ENCODE data around the gene TNIK. TPM values are rescaled to one million over a fixed set of nuclear protein-coding genes. Genes with fewer than 3 reads are reported as not detected.

The TNIK gene
- total and polyA plus RNA-seq, 10 of the 15 experiments (the other 5 are each of a cell fraction or from before 2014, with no cell fraction given), result 13.9 to 74.3 (median 48.2) TPM

DNA sequence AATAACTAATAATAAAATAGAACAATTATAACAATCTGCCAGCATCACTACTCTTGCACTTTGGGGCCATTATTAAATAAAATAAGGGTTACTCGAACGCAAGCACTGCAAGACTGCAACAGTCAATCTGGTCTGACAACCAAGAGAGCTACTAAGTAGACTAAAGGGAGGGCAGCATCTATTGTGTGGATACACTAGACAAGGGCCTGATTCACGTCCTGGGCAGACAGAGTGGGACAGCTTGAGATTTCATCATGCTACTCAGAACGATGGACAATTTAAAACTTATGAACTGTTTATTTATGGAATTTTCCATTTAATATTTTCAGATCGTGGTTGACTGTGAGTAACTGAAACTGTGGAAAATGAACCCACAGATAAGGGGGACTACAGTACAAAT lies 39.5 kb downstream of the TNIK start:
- H3K4me2 ChIP-seq (ENCODE audit: control insufficient read depth, insufficient read depth), result no peak overlapping the region
- intact Hi-C loops (cut with micrococcal nuclease; ENCODE audit: unreplicated experiment), result no loop called here
- in situ Hi-C loops (cut with MboI), result no loop called here
- BruUV-seq (replicated peaks), result no TSS peak
- FAIRE-seq (no peak), ATAC-seq (peak; percentile 55), DNase-seq (ENCODE audit: low read depth, low spot score) (no peak)
- 63% methylated on average over 5 of the region's 5 CpGs for WGBS (ENCODE audit: insufficient coverage, insufficient replicate concordance, low lambda C conversion rate, missing lambda C conversion rate)
- ChIA-PET POLR2A (interaction anchor here (1.2 to 1.7 kb wide), 5 partner anchors 8 to 92 kb away, joined by 3 to 9 read pairs (median 4); no protein-coding TSS in a partner anchor), CTCF (interaction anchor here (1.1 to 1.7 kb wide), 3 partner anchors 9 to 35 kb away, joined by 3 to 6 read pairs (median 3); no protein-coding TSS in a partner anchor), RAD21 (ENCODE audit: unreplicated experiment) (interaction anchor here (1.0 to 2.8 kb wide), 5 partner anchors 9 to 73 kb away, joined by 3 to 9 read pairs (median 5); no protein-coding TSS in a partner anchor), SMC1A (ENCODE audit: uncharacterized antibody, unreplicated experiment) (interaction anchor here (1.0 to 3.1 kb wide), 6 partner anchors 9 to 72 kb away, joined by 3 to 17 read pairs (median 6); no protein-coding TSS in a partner anchor)
- no peak overlapping the region for H3K9ac ChIP-seq (ENCODE audit: control insufficient read depth, insufficient read depth, low read length)
- H3K36me3 ChIP-seq (ENCODE audit: control insufficient read depth in 2 of 2, insufficient read depth in 2 of 2, low read length in 1 of 2), result peaks cover 0 to 8% of the 10 kb centered on the region in 2 experiments; a peak in 3 of 4 replicates
- H3K79me2 ChIP-seq (ENCODE audit: control insufficient read depth, insufficient read depth, low read length), result peaks cover 80% of the 10 kb centered on the region
- no peaks in the 10 kb centered on the region for H3K4me1 ChIP-seq (ENCODE audit: control insufficient read depth, insufficient read depth, low read length)
- peaks cover 2% of the 10 kb centered on the region; the same call in 2 of the 3 replicates for H3K9me3 ChIP-seq (replicated peaks; ENCODE audit: control insufficient read depth, insufficient read depth, low read length)
- H3K27ac ChIP-seq (ENCODE audit: control insufficient read depth, insufficient read depth), result no peak overlapping the region
- H4K20me1 ChIP-seq (ENCODE audit: control insufficient read depth, insufficient read depth), result no peaks in the 10 kb centered on the region
- H3K4me3 ChIP-seq, result no peak overlapping the region
- no peaks in the 10 kb centered on the region for H3K27me3 ChIP-seq (replicated peaks in 1 of 2; ENCODE audit: control insufficient read depth in 2 of 2, insufficient read depth in 2 of 2, low read length in 1 of 2)
- no peak overlapping the region for H2AFZ ChIP-seq (ENCODE audit: control insufficient read depth, low read depth, low read length)
- TF ChIP-seq, protein P1, sequence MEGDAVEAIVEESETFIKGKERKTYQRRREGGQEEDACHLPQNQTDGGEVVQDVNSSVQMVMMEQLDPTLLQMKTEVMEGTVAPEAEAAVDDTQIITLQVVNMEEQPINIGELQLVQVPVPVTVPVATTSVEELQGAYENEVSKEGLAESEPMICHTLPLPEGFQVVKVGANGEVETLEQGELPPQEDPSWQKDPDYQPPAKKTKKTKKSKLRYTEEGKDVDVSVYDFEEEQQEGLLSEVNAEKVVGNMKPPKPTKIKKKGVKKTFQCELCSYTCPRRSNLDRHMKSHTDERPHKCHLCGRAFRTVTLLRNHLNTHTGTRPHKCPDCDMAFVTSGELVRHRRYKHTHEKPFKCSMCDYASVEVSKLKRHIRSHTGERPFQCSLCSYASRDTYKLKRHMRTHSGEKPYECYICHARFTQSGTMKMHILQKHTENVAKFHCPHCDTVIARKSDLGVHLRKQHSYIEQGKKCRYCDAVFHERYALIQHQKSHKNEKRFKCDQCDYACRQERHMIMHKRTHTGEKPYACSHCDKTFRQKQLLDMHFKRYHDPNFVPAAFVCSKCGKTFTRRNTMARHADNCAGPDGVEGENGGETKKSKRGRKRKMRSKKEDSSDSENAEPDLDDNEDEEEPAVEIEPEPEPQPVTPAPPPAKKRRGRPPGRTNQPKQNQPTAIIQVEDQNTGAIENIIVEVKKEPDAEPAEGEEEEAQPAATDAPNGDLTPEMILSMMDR (IDR thresholded peaks at IDR 0.05 in 2 of 3, conservative IDR thresholded peaks at IDR 0.05 in 1 of 3; ENCODE audit: control insufficient read depth in 2 of 3, extremely low read depth in 1 of 3, insufficient read depth in 1 of 3, low read depth in 3 of 3, low read length in 3 of 3), result no peak
- TF ChIP-seq STAT3 (IDR thresholded peaks at IDR 0.05; ENCODE audit: low read depth, low read length), result no peak
- no peak for TF ChIP-seq SMARCA5 (IDR thresholded peaks at IDR 0.05)
- TF ChIP-seq, protein P2, sequence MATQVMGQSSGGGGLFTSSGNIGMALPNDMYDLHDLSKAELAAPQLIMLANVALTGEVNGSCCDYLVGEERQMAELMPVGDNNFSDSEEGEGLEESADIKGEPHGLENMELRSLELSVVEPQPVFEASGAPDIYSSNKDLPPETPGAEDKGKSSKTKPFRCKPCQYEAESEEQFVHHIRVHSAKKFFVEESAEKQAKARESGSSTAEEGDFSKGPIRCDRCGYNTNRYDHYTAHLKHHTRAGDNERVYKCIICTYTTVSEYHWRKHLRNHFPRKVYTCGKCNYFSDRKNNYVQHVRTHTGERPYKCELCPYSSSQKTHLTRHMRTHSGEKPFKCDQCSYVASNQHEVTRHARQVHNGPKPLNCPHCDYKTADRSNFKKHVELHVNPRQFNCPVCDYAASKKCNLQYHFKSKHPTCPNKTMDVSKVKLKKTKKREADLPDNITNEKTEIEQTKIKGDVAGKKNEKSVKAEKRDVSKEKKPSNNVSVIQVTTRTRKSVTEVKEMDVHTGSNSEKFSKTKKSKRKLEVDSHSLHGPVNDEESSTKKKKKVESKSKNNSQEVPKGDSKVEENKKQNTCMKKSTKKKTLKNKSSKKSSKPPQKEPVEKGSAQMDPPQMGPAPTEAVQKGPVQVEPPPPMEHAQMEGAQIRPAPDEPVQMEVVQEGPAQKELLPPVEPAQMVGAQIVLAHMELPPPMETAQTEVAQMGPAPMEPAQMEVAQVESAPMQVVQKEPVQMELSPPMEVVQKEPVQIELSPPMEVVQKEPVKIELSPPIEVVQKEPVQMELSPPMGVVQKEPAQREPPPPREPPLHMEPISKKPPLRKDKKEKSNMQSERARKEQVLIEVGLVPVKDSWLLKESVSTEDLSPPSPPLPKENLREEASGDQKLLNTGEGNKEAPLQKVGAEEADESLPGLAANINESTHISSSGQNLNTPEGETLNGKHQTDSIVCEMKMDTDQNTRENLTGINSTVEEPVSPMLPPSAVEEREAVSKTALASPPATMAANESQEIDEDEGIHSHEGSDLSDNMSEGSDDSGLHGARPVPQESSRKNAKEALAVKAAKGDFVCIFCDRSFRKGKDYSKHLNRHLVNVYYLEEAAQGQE (IDR thresholded peaks at IDR 0.05; ENCODE audit: low read depth, low read length), result no peak
- TF ChIP-seq, protein P3, sequence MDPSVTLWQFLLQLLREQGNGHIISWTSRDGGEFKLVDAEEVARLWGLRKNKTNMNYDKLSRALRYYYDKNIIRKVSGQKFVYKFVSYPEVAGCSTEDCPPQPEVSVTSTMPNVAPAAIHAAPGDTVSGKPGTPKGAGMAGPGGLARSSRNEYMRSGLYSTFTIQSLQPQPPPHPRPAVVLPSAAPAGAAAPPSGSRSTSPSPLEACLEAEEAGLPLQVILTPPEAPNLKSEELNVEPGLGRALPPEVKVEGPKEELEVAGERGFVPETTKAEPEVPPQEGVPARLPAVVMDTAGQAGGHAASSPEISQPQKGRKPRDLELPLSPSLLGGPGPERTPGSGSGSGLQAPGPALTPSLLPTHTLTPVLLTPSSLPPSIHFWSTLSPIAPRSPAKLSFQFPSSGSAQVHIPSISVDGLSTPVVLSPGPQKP (IDR thresholded peaks at IDR 0.05; ENCODE audit: low read depth, low read length), result no peak
- no peak for TF ChIP-seq TCF3 (IDR thresholded peaks at IDR 0.05; ENCODE audit: borderline replicate concordance, insufficient read depth, low read depth, low read length)
- TF ChIP-seq, protein P4, sequence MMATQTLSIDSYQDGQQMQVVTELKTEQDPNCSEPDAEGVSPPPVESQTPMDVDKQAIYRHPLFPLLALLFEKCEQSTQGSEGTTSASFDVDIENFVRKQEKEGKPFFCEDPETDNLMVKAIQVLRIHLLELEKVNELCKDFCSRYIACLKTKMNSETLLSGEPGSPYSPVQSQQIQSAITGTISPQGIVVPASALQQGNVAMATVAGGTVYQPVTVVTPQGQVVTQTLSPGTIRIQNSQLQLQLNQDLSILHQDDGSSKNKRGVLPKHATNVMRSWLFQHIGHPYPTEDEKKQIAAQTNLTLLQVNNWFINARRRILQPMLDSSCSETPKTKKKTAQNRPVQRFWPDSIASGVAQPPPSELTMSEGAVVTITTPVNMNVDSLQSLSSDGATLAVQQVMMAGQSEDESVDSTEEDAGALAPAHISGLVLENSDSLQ (IDR thresholded peaks at IDR 0.05), result no peak
- TF ChIP-seq NFIC (IDR thresholded peaks at IDR 0.05; ENCODE audit: low read depth, low read length), result no peak
- TF ChIP-seq SMC3 (IDR thresholded peaks at IDR 0.05; ENCODE audit: borderline replicate concordance, low read length), result no peak
- TF ChIP-seq, protein P5, sequence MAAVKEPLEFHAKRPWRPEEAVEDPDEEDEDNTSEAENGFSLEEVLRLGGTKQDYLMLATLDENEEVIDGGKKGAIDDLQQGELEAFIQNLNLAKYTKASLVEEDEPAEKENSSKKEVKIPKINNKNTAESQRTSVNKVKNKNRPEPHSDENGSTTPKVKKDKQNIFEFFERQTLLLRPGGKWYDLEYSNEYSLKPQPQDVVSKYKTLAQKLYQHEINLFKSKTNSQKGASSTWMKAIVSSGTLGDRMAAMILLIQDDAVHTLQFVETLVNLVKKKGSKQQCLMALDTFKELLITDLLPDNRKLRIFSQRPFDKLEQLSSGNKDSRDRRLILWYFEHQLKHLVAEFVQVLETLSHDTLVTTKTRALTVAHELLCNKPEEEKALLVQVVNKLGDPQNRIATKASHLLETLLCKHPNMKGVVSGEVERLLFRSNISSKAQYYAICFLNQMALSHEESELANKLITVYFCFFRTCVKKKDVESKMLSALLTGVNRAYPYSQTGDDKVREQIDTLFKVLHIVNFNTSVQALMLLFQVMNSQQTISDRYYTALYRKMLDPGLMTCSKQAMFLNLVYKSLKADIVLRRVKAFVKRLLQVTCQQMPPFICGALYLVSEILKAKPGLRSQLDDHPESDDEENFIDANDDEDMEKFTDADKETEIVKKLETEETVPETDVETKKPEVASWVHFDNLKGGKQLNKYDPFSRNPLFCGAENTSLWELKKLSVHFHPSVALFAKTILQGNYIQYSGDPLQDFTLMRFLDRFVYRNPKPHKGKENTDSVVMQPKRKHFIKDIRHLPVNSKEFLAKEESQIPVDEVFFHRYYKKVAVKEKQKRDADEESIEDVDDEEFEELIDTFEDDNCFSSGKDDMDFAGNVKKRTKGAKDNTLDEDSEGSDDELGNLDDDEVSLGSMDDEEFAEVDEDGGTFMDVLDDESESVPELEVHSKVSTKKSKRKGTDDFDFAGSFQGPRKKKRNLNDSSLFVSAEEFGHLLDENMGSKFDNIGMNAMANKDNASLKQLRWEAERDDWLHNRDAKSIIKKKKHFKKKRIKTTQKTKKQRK (IDR thresholded peaks at IDR 0.05; ENCODE audit: low read depth, low read length), result no peak
- TF ChIP-seq GATAD2B (conservative IDR thresholded peaks at IDR 0.05; ENCODE audit: low read depth), result no peak

All from GM12878 (cell line).